T follicular helper cell (primary cell): ENCODE results near the gene MYOZ1.
"Not testable (repeated sequence)": the region's sequence is repeated elsewhere in the genome, so short reads cannot be mapped to it uniquely, and the experiment has no call there.

Experiments
- DNase-seq: peaks from one replicate; pipeline ENCODE4 v3.0.0-alpha.2; 2020; ENCODE audit warnings: low read depth
- total RNA-seq, 2 experiments: gene quantifications; one replicate each; lab custom pipeline; 2026; lab: John Stamatoyannopoulos, UW

MYOZ1 gene, protein sequence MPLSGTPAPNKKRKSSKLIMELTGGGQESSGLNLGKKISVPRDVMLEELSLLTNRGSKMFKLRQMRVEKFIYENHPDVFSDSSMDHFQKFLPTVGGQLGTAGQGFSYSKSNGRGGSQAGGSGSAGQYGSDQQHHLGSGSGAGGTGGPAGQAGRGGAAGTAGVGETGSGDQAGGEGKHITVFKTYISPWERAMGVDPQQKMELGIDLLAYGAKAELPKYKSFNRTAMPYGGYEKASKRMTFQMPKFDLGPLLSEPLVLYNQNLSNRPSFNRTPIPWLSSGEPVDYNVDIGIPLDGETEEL
- 0 reads per million in 2 experiments for total RNA-seq

DNA sequence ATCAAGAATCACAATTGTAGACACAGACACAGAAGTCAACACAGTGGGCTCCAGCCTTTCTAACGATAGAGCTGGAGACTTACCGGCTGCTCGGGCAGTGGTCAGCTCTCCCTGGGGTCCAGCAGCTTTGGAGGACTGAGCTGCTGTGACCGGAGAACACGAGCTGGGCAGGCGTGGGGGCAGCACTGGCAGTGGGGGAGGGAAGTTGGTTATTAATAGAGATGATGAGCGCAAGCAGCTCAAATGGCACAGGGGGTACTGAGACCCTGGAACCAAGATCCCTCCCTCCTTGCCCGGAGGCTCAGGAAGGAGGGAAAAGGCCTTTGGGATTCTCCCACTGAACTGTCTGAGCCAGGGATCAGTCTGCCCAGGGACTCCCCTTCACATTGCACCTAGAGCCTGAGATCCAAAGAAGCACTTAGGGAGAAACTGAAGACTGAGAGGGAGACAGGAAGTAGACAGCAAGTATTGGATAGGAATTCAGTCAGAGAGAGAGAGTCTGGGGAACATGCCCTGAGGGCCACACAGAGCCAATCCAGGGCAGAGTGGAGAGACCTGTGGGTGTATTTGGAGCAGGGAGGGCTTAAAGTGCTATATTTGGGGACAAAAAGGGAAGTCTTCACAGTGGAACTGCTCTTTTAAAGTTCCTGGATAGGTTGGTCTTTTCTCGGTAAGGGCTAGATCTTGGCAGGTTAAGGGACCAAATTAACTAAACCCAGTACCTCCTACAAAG is at the start of gene MYOZ1:
Gene MYOZ1 (minus strand): TSS at position 147 of the 733 bp plus-strand sequence. CDS start 1,457 bp downstream, outside the sequence.
- no peak for DNase-seq

DNA sequence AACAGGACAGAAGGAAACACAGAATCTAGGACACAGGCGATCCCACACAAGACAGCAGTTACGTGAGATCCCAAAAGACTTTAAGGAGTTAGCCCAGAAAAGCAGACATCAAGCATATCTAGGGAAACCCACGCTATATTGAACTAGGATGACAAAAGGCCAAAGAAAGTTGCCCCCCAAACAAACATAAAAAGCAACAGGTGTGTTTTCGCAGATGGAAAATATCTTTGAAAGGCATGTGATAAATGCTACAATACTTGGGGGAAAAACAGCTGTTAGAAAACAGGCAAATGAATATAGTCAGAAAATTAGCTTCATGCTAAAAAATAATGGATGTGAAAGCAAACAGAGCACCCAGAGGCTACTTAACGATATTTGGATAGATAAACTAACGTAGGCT is 49.5 kb upstream of the MYOZ1 start:
- DNase-seq, result not testable (repeated sequence)

- DNase-seq, result not testable (repeated sequence)
Observed at GRCh38 chr10:73689596-73689995, 48.3 kb upstream of the MYOZ1 start.

GRCh38 chr10:73687641-73688040 is 46.4 kb upstream of the MYOZ1 start:
- DNase-seq, result not testable (repeated sequence)

DNA sequence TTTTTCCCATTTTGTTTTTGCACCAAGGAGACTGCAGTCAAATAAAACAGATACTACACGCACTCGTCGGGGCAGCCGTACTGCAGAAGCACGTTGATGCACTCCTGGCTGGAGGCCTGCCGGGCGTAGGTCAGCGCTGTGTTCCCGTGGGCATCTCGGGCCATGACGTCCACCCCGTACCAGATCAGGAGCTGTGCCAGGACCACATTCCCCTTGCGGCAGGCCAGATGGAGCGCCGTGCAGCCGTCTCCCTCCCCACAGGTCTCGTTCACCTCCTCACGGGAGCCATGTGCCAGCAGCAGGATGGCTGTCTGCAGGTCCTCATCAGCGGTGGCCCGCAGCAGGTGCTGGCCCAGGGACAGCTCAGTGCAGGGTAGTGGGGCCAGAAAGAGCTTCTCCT is 33.3 kb upstream of the MYOZ1 start:
- DNase-seq, result not testable (repeated sequence)

DNA sequence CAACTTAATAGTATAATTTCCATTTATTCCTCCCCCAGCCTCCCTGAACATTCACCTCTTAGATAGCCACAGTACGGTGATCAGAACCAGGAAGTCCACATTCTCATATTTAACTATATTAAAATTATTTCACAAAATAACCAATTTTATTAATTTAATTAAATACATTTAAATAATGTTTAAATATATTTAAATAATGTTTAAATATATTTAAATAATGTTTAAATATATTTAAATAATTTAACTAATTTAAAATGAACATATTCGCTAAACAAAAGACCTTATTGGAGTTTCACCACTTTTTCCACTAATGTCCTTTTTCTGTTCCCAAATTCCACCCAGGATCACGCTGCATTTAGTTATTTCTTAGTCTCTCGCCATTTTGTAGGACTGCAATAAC is 27.1 kb upstream of the MYOZ1 start:
- DNase-seq, result not testable (repeated sequence)

DNA sequence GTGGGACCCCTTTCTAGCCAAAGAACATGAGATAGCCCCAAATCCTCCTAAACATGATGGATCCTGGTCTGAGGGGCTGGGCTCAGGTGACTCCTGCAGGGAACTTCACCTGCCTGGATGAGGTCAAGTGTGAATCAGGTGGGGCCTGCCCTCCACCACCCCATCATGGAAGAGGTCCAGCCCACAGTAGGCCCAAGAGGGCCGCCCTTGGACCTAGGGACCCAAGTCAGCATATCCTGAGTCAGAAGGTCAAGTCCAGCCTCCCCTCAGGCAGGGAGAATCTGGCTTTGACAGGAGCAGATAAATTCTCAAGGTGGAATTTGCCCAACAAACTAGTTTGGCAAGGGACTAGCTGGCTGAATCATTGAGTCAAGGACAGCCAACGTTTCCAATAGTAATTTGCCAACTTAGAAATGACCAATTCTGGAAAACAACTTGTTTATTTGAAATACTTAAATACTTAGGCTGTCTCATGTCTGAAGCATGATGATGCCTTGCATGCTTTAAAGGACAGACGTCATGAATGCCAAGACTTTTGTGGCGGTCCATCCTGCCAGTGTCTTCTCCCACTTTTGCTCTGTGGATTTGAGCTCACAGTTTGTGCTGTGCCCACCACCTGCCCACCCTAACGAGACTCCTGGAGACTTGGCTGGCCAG is 25.0 kb upstream of the MYOZ1 start:
- not testable (repeated sequence) for DNase-seq

DNA sequence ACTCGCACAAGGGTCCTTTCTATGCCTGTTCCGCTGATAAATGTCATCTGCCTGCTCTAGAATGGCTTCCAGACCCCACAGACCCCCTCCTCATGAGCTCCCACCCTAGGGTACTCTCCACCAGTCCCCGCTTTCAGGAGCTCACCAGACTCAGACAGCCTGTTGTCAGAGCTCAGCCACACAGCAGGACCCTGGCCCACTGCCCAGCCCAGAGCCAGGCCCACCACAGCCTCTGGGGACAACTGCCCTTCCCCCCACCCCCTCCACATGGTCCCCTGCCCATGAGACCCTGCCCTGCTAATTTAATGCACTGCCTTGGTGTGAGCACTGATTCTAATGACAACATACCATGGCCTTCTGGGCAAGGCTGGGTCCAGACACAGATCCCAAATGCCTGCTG is 24.3 kb upstream of the MYOZ1 start:
- DNase-seq, result not testable (repeated sequence)

DNA sequence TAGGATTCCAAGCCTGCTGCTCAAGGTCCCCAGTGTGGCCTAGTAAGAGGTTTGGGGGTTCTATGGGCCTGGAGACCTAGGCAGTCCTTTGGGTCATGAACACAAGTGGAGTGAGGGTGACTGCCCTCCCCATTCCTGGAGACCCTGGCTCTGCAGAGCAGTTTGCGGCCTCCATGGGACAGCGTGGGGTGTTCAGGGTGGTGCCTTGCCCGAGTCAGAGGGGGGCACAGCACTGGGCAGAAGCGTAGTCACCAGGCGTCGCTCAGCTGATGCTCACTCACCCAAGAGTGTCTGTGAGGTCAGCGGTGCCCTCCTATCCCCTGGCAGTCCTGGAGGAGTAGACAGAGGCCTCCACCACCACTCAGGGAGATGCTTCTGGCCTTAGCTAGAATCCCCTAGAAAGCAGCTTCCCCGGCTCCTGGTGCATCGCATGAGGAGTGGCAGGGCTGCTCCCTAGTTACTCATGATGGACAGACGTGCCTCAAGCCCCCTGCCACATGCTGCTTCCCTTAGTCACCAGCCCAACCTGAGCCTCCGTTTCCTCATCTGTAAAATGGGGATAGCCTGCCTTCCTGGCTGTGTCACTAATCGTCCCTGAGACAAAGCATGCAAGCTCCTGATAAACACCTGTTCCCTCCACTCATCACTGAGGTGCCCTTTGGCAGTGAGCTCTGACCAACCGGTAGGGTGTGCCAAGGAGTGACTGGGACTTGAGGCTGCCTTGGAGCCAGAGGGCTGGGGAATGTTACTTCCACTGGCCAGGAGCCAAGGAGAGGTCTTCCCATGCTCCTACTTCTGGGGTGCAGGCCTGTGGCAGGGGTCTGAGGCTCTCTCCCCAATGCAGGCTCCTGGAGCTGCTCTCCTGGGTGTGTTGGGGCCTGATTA is 23.1 kb upstream of the MYOZ1 start:
- not testable (repeated sequence) for DNase-seq

DNA sequence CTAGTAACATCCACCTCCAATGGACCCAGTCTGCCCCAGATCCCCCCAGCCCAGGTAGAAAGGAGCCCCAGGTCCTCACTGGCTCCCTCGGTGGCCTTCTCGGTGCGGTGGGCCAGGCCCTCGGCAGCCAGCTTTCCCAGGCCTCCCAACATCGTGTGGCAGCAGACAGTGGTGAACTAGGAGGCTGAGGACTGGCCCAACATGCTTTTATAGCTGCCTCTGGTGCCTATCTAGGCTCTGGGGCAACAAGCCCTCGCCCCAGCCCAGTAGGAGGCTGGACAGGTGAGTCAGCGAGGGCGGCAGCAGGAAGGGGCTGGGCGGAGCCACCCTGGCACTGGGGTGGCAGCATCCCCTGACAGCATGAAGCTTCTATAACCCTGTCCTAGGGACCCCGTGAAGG is 22.3 kb upstream of the MYOZ1 start:
- not testable (repeated sequence) for DNase-seq

DNA sequence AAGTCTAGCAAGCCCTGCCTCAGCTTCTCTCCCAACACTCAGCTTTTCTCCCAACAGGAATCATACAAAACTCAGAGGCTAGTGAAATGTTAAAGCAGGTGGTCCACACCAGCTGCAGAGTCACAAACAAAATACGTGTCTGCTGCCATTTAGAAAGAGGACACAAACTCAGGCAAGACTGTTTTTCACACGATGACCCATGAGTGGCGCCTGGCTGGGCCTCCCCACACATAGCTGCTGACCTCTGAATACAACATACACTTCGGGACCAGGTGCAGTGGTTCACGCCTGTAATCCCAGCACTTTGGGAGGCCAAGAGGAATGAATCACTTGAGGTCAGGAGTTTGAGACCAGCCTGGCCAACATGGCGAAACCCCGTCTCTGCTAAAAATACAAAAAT is 21.4 kb upstream of the MYOZ1 start:
- DNase-seq, result not testable (repeated sequence)

- no peak for DNase-seq
Observed at GRCh38 chr10:73655990-73656298, 14.7 kb upstream of the MYOZ1 start, which contains the start of gene SYNPO2L. Gene SYNPO2L, minus strand, starts transcription at chr10:73656029. Its CDS starts 107 bp downstream, at chr10:73655922.

GRCh38 chr10:73655257-73655989 is 14.1 kb upstream of the MYOZ1 start:
- no peak for DNase-seq

DNA sequence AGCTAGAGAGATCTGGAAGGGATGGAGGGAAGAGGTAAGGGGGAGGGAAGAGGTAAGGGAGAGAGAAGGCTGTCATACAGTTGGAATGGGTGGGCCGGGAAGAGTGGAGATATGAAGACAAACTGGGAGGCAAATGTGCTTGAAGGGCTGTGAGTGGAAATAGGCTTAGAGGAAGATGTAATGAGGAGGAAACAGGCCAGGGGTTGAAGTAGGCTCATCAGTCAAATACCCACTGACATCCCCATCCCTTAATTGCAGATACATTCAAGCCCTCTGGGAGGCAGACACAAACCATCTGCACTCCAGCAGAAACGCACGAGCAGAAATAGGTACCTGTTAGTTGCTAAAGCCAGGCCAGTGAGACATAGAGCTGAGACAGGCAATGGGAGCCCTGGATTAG is 12.4 kb upstream of the MYOZ1 start:
- no peak for DNase-seq

GRCh38 chr10:73653195-73653594 is 11.9 kb upstream of the MYOZ1 start:
- DNase-seq, result no peak

DNA sequence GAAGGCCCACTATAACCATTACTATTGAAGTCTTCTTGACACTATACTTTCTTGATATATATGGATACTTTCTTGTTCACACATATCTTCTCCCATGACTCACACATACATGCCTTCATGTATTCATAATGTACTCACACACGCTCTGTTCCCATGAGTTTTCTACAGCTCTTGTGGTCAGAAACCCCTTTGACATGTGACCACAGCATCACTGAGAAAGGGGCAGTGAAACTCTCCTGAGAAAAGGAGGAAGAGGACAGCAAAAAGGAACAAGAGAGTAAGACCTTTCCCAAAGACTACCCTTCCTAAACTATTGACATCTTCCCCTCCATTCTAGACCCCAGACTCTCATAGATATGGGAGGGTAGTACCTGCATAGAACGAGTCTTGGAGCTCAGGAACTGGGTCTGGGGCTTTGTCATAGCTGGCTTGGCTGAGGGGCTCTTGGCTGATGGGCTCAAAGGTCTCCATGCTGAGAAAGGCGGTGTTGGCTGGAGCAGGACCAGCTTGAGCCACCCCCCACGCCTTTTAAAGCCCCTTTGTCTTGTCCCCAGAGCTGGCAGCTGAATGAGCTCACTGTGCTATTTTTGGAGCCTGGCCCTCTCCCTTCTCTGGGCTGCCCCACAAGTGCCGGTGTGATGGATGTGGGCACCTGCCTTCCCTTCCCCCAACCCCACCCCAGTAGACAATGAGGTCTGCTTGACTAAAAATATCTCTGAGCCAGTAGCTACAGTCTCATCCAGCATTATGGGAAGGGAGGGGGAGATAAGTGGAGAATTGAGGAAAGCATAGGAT is 9.5 kb upstream of the MYOZ1 start:
- DNase-seq, result no peak

DNA sequence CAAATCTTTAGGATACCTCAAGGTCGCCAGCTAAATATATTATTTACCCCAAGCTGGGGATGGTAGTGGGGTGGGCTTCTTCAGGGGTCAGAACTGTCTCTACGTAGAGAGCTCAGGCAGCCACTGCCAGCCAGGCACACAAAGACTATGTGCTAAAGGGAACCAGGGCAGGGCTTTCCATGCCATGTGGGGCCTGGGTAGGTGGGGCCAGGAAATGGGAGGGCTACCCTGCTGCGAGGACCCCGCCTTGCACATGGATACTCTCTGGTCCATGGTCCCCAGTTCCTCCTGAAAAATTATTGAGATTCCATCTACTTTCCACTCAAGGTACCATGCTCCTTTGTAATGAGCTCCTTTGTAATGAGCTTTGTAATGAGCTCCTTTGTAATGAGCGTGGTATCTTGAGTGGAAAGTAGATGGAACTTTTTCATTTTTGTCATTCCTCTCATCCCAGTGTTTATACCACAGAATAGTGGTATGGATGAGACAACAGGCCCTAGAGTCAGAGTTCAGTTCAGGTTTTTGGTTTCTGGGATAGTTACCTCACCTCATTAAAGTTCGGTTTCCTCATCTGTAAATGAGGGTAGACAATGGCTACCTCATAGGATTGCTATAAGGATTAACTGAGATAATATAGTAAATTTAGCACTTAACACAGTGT is 8.7 kb upstream of the MYOZ1 start:
- DNase-seq, result no peak

- no peak for DNase-seq
Observed at GRCh38 chr10:73648975-73649829, 7.9 kb upstream of the MYOZ1 start.
